A673 (cell line): ENCODE measurements around the gene ZMYM4. TPM values are rescaled to one million over a fixed set of nuclear protein-coding genes. Genes with fewer than 3 reads are reported as not detected.
A peak's percentile ranks its signal among the peaks of the same experiment; 100 is the strongest.

Source experiments
- BruUV-seq: library from RNA; stranded (reverse); fragments of 400-500 nt; replicated peaks from 2 replicates; lab custom pipeline; 2021; lab: Mats Ljungman, UMichigan
- CTCF ChIA-PET: fragments of 300-600 bp; sonication (Branson Sonifier 250); formaldehyde crosslinking; loops from one replicate; lab custom pipeline; 2022; ENCODE audit warnings: antibody characterized with exemption; lab: Charles Lee
- POLR2A ChIA-PET: fragments of 300-600 bp; sonication (Branson Sonifier 250); formaldehyde crosslinking; loops from one replicate; lab custom pipeline; 2022; ENCODE audit warnings: antibody characterized with exemption; ENCODE audit not compliant: low non-redundant PET; lab: Charles Lee
- DNase-seq: peaks from one replicate; pipeline ENCODE4 v3.0.0-alpha.2; 2015; ENCODE audit warnings: low spot score
- H3K27ac ChIP-seq: fragments of 200-600 bp; sonication (generic); 2 replicates; pipeline ENCODE4 v1.5.1; 2016; ENCODE audit warnings: mixed run types, low read depth, mild to moderate bottlenecking, mixed read lengths, antibody characterized with exemption, low read length; ENCODE audit not compliant: poor library complexity, severe bottlenecking
- H3K27me3 ChIP-seq: fragments of 200-600 bp; sonication (generic); replicated peaks from 2 replicates; pipeline ENCODE4 v1.6.1; 2017; ENCODE audit warnings: mixed run types, low read depth, mild to moderate bottlenecking, mixed read lengths, antibody characterized with exemption, low read length; ENCODE audit not compliant: insufficient read depth, poor library complexity
- H3K36me3 ChIP-seq: fragments of 200-600 bp; sonication (generic); 2 replicates; pipeline ENCODE4 v1.6.1; 2016; ENCODE audit warnings: mixed run types, mild to moderate bottlenecking, mixed read lengths, antibody characterized with exemption, low read length; ENCODE audit not compliant: insufficient read depth, poor library complexity, severe bottlenecking
- H3K4me1 ChIP-seq: fragments of 200-600 bp; sonication (generic); 2 replicates; pipeline ENCODE4 v1.6.1; 2017; ENCODE audit warnings: mixed run types, mild to moderate bottlenecking, mixed read lengths, antibody characterized with exemption, low read length; ENCODE audit not compliant: insufficient read depth, poor library complexity, severe bottlenecking
- H3K4me3 ChIP-seq: fragments of 200-600 bp; sonication (generic); 2 replicates; pipeline ENCODE4 v1.5.1; 2016; ENCODE audit warnings: low read depth, mixed run types, mild to moderate bottlenecking, mixed read lengths, low read length; ENCODE audit not compliant: poor library complexity, severe bottlenecking
- H3K9me3 ChIP-seq: fragments of 200-600 bp; sonication (generic); 2 replicates; pipeline ENCODE4 v1.6.1; 2016; ENCODE audit warnings: mixed run types, low read depth, mild to moderate bottlenecking, mixed read lengths, antibody characterized with exemption, low read length; ENCODE audit not compliant: poor library complexity, severe bottlenecking
- CTCF ChIP-seq: fragments of 300-800, 200-600 bp; sonication (generic); conservative IDR thresholded peaks from 2 replicates; pipeline ENCODE4 v1.5.1; 2017; ENCODE audit warnings: low read depth, mild to moderate bottlenecking, antibody characterized with exemption, low read length, moderate library complexity, mixed read lengths
- EZH2 ChIP-seq: fragments of 200-600 bp; sonication (generic); IDR thresholded peaks from 2 replicates; pipeline ENCODE4 v1.6.1; 2017; ENCODE audit warnings: borderline replicate concordance, low read depth, mild to moderate bottlenecking, mixed read lengths, antibody characterized with exemption, low read length; ENCODE audit not compliant: poor library complexity, severe bottlenecking
- intact Hi-C: fragments of 100-400 bp; cut with micrococcal nuclease; formaldehyde crosslinking; loops from one replicate; pipeline ENCODE4 v1.10.0; 2022; ENCODE audit not compliant: unreplicated experiment
- total RNA-seq: library from RNA; stranded (reverse); gene quantifications from 2 replicates; pipeline ENCODE4 v1.2.3, GENCODE V29; 2021

The ZMYM4 gene
- total RNA-seq, 1 experiment from 2014 or later, result 83.5 TPM

- Histone ChIP-seq H3K4me3 (no peak overlapping the region), H3K36me3 (peaks cover 9% of the 10 kb centered on the region), H3K27ac (no peak overlapping the region), H3K9me3 (no peaks in the 10 kb centered on the region), H3K4me1 (no peaks in the 10 kb centered on the region), H3K27me3 (no peaks in the 10 kb centered on the region)
- DNase-seq, result no peak
- POLR2A ChIA-PET, result no interaction called here
- no peak for TF ChIP-seq CTCF
- TF ChIP-seq EZH2, result no peak
- BruUV-seq, result no TSS peak
- CTCF ChIA-PET, result no interaction called here
- intact Hi-C loops, result no loop called here
Measured at GRCh38 chr1:35441926-35442579, 173.5 kb downstream of the ZMYM4 start.

- Histone ChIP-seq H3K4me3 (no peak overlapping the region), H3K27me3 (no peaks in the 10 kb centered on the region), H3K27ac (no peak overlapping the region), H3K4me1 (no peaks in the 10 kb centered on the region), H3K9me3 (no peaks in the 10 kb centered on the region), H3K36me3 (peaks cover 9% of the 10 kb centered on the region)
- TF ChIP-seq CTCF (no peak), EZH2 (no peak)
- ChIA-PET POLR2A (no interaction called here), CTCF (no interaction called here)
- no peak for DNase-seq
- intact Hi-C loops, result no loop called here
- no TSS peak for BruUV-seq
Measured at GRCh38 chr1:35442734-35443133, 174.2 kb downstream of the ZMYM4 start.

- DNase-seq, result peak; percentile 50
- no peaks in the 10 kb centered on the region for H3K27me3 ChIP-seq
- H3K27ac ChIP-seq, result no peak overlapping the region
- ChIA-PET CTCF (interaction anchor here (1.0 kb wide), 1 partner anchor 242 kb away, joined by 4 read pairs; no protein-coding TSS in a partner anchor), POLR2A (interaction anchor here (0.5 kb wide), 1 partner anchor 12 kb away, joined by 4 read pairs; no protein-coding TSS in a partner anchor)
- H3K9me3 ChIP-seq, result no peaks in the 10 kb centered on the region
- no TSS peak for BruUV-seq
- no peaks in the 10 kb centered on the region for H3K4me1 ChIP-seq
- H3K4me3 ChIP-seq, result no peak overlapping the region
- intact Hi-C loops, result loop anchor here (1.0 kb wide), 1 partner anchor 242 kb away; no protein-coding TSS in a partner anchor
- H3K36me3 ChIP-seq, result peaks cover 16% of the 10 kb centered on the region
- TF ChIP-seq EZH2 (no peak), CTCF (peak; percentile 52)
Measured at GRCh38 chr1:35443768-35444518, 175.4 kb downstream of the ZMYM4 start.
